ENCODE results near the gene CTNNA2.

DNA sequence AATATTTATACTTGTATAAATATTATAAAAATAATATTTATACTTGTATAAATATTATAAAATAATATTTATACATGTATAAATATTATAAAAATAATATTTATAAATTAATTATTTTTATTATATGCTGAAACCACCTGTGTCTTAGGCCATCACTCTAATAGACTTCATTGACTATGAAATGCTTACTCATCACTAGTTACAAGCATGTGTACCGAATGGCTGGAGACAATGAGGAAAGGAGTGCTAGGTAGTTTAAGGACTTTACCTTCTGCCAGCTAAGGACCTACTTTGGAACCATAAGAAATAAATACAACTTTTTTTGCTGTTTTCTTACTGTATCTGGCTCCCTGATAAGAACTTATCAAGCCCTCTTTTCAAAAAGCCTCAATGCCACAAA is 562.9 kb downstream of the CTNNA2 start:
- no peak for TF ChIP-seq TEAD4 (IDR thresholded peaks at IDR 0.05)
- TF ChIP-seq, protein P1, sequence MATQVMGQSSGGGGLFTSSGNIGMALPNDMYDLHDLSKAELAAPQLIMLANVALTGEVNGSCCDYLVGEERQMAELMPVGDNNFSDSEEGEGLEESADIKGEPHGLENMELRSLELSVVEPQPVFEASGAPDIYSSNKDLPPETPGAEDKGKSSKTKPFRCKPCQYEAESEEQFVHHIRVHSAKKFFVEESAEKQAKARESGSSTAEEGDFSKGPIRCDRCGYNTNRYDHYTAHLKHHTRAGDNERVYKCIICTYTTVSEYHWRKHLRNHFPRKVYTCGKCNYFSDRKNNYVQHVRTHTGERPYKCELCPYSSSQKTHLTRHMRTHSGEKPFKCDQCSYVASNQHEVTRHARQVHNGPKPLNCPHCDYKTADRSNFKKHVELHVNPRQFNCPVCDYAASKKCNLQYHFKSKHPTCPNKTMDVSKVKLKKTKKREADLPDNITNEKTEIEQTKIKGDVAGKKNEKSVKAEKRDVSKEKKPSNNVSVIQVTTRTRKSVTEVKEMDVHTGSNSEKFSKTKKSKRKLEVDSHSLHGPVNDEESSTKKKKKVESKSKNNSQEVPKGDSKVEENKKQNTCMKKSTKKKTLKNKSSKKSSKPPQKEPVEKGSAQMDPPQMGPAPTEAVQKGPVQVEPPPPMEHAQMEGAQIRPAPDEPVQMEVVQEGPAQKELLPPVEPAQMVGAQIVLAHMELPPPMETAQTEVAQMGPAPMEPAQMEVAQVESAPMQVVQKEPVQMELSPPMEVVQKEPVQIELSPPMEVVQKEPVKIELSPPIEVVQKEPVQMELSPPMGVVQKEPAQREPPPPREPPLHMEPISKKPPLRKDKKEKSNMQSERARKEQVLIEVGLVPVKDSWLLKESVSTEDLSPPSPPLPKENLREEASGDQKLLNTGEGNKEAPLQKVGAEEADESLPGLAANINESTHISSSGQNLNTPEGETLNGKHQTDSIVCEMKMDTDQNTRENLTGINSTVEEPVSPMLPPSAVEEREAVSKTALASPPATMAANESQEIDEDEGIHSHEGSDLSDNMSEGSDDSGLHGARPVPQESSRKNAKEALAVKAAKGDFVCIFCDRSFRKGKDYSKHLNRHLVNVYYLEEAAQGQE (IDR thresholded peaks at IDR 0.05; ENCODE audit: low read depth): no peak
- TF ChIP-seq TAF1 (IDR thresholded peaks at IDR 0.05; ENCODE audit: low read depth): no peak
- no peak for TF ChIP-seq EP300 (IDR thresholded peaks at IDR 0.05; ENCODE audit: borderline replicate concordance)
- no peak for TF ChIP-seq USF1 (IDR thresholded peaks at IDR 0.05)
- no peak for TF ChIP-seq EGR1 (IDR thresholded peaks at IDR 0.05)
- TF ChIP-seq, protein P2, sequence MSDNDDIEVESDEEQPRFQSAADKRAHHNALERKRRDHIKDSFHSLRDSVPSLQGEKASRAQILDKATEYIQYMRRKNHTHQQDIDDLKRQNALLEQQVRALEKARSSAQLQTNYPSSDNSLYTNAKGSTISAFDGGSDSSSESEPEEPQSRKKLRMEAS (IDR thresholded peaks at IDR 0.05): no peak
- no peak for TF ChIP-seq RAD21 (IDR thresholded peaks at IDR 0.05; ENCODE audit: low read depth)
